Raji (cell line): ENCODE results near the gene RGS17.

Experiments used
- POLR2A ChIP-seq: IDR thresholded peaks from 2 replicates; pipeline ENCODE4 v1.6.1; 2011; ENCODE audit warnings: low read depth, low read length, control low read depth; ENCODE audit not compliant: insufficient read depth

RGS17 gene

DNA sequence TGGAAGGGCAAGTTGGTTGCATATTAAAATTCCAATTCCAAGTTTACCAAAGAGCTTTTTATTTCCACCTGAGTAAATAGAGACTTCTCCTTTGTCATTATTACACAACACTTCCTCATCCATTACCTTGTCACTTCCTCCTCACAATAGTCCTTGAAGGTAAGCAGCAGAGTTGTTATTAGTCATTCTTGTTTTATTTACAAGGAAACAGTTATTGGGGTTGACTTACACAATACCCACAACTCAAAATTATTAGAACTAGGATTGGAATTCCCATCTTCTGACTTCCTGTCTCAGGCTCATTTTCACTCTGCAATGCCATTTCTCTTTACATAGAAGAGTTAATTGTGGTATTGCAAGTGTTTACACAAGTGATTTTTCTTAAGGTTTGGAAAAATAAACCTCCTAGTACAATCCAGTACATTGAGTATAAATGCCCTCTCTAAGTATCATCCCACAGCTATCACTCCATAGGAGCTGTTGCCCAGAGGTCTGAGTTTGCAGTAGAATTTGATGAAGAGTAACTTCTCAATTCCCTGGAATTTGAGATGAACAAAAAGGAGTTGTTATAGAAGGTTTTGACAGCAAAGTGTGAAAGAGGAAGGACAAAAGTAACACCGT, 99.6 kb downstream of the RGS17 start:
- TF ChIP-seq POLR2A = no peak

DNA sequence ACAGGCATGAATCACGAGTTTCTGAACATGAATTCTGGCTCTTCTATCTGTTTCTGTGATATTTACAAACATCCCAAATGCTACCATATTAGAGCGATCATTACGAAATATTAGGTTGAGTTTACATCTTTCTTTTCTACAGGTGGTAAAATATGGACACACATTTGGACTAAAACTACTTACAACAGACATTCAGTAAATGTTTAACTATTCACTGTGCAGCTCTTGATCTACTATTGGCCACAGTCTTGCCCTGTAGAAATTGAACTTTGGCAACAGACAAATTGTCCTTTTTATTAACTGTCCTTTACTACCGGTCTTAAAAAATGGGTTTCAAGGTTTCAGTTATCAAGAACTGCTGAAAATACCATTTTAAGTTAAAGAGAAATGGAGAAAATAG, 102.1 kb downstream of the RGS17 start:
- no peak for TF ChIP-seq POLR2A

DNA sequence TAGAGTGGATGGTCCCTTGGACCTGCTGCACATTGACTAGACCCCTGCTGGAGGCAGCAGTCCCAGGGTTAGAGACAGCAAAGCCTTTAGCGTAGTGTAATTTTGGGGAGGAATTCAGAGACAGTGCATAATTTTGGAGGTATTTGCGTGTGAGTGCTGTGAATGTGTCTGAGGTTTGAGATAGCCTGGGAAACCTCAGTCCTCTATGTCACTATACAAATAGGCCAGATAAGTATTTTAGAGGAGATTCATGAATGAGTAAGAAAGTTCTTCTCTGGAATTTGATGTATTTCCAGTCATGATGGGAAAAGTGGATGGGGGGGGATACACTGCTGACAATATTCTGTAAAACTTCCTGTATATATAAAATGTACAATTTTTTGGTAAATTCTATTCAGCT, 102.8 kb downstream of the RGS17 start:
- no peak for TF ChIP-seq POLR2A

GRCh38 chr6:153027480-153027879, 103.6 kb downstream of the RGS17 start:
- TF ChIP-seq POLR2A = no peak

GRCh38 chr6:153024709-153025017, 106.4 kb downstream of the RGS17 start:
- no peak for TF ChIP-seq POLR2A

DNA sequence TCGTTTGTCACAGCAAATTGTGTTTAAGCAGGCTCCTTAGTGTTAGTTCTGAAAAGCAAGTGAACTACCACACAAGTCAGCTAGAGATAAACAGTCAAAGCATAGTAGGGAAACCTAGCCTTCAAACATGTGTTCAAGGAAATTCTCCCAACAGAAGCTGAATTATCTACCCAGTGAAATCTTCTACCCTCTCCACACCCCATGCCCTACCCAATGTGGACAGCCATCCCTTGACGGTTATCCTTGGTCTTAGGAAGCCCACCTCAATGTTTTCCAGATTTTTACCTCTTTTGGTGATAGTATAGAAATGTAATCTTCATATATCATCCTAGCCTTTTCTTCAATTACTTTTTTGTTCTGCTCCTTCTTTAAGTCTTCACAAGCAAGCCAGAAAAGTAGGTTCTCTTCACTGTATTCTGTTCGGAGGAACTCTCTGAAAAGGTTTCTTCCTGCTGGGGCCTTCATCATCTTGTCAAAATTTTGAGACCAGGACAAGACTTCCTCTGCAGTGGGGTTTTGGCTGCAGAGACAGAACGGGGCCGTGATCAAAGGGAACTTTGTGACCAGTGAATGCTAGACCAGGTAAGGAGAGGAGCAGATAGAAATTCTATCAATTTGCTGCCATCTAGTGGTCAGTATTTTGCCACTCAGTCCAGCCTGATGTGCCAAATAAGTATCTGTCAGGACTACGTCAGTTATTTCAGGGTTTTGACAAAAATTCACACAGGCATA, 106.9 kb downstream of the RGS17 start:
- no peak for TF ChIP-seq POLR2A

GRCh38 chr6:153018355-153018754, 112.7 kb downstream of the RGS17 start:
- TF ChIP-seq POLR2A = no peak

GRCh38 chr6:153016846-153017245, 114.2 kb downstream of the RGS17 start:
- no peak for TF ChIP-seq POLR2A

- no peak for TF ChIP-seq POLR2A
These were observed 115.9 kb downstream of the RGS17 start for GRCh38 chr6:153015094-153015640.

DNA sequence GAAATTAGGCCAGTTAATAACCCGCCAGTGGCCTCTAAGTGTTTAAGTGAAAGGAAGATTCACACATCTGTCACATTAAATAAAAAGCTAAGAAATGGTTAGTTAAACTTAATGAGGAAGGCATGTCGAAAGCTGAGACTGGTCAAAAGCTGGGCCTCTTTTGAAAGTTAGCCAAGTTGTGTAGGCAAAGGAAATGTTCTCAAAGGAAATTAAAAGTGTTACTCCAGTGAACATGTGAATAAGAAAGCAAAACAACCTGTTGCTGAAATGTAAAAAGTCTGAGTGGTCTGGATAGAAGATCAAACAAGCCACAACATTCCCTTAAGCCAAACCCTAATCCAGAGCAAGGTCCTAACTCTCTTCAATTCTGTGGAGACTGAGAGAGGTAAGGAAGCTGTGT, 117.6 kb downstream of the RGS17 start:
- no peak for TF ChIP-seq POLR2A

DNA sequence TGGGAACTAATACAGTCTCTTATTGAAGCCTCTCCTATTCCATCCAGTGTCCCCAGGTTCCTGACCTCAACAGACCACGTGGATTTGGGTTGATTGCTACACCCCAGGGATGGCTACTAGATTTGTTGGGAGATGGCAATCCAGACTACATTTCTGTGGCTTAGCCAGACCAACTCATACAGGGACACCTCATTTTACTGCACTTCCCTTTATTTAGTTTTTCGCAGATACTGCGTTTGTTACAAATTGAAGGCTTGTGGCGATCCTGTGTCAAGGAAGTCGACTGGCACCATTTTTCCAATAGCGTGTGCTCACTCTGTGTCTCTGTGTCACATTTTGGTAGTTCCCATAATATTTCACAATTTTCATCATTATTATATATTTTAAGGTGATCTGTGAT, 118.2 kb downstream of the RGS17 start:
- no peak for TF ChIP-seq POLR2A

- TF ChIP-seq POLR2A = no peak
These were observed 127.8 kb downstream of the RGS17 start for GRCh38 chr6:153003366-153003690.

DNA sequence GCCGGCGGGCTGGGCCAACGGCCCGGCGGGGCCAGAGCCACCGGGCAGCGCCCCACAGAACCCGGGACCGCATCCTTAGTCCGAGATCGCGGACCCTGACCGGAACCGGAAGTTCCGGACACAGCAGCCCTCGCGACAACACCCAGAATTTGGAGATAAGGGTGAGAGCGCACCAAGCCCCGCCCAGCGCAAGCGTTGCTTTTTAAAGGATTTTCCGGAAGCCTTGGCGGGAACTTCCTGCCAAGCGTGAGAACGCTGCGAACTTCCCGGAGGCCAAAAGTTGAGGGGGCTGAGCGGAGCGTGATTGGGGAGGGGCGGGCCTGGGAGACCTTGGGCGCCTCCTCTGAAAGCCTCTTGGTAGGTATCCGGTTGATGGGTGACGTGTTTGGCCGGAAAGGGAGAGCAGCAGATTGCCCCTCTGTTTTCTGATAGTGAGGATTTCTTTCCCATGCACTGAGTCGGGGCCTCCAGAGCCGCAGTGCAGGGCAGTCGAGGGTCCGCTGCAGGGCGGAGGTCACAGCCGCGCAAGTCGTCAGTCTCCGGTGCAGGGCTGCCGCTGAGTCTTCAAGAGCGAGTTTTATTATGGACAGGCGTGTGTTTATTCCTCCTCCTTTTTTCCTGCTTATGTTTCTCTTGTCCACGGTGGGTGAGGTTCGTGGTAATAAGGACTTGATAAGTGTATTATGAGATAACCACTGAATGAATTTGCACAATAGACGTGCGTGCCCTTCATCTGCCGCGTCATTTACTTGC, 128.3 kb downstream of the RGS17 start, which contains the start of gene MTRF1L:
Gene MTRF1L (minus strand): TSS at position 97 of the 753 bp plus-strand sequence. CDS start 24 bp downstream, at position 73.
- TF ChIP-seq POLR2A = peak; percentile 64; the same call in 1 of the 2 replicates

DNA sequence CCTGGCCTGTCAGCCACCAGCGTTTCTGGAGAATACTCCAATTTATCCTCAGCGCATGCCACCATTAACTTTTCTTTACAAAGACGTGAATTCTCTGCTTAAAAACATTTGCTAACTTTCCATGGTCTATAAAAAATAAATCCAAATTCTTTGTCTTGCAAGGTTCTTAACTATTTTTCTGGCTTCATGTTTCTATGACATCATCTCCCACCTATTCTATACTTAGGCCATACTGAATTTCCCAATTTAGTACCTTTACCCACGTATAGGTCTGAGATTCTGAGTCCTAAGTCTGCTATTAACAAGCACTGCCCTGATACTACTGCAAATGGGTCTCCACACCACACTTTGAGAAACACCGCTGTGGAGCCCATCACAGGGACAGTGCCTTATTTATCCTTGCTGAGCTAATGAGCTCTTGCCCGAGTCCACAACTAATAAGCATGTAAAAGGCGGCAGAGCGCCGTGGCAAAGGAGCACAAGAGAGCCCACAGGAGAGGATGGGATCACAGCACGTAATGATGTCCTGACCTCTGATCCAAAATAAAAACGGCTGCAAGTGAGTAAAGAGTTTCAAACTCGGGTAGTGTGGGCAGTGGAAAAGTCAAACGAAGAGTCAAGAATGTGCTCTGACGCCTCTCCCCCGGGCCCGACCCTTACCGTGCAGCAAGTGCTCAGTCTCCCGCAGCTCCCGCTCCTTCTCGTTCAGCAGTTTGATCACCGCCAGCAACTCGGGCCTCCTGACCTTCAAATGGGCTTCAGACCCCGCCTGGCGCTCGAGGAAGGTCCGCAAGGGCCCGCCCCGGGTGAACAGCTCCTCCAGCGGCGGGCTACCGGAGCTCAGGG, 129.1 kb downstream of the RGS17 start:
- no peak for TF ChIP-seq POLR2A

DNA sequence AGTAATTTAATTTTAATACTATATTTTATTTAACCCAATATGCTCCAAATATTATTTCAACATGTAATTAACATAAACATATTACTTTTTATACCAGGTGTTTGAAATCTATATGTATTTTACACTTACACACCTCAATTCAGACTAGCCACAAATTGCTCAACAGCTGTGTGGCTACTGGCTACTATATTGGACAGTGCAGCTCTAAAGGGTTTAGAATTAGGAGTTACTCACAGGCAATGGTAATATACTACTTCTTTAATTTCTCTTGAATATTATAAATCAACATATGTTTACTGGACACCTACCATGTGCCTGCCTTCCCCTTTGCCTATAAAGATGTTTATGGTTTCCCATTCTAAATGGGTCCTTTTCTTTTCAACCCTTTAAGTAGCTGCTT, 130.8 kb downstream of the RGS17 start:
- TF ChIP-seq POLR2A = no peak
